HepG2 (cell line): Measurements from ENCODE around the gene KDM3A. TPM values are rescaled to one million over a fixed set of nuclear protein-coding genes. Genes with fewer than 3 reads are reported as not detected.

Experiments used
- CREB1 ChIP-seq, 2 experiments: fragments of 450-650 bp in 1 of 2; IDR thresholded peaks; 2 replicates each; pipeline ENCODE4 v1.6.1; 2016 to 2017; ENCODE audit warnings: control low read depth in 1 of 2, mild to moderate bottlenecking in 1 of 2, missing compliant biosample characterization in 1 of 2, missing genetic modification characterization in 1 of 2
- CREM ChIP-seq, 2 experiments: sonication (generic) in 1 of 2; formaldehyde crosslinking in 1 of 2; IDR thresholded peaks; 2 replicates each; pipeline versions ENCODE4 v1.4.0 to v1.6.1; 2016 to 2020; ENCODE audit warnings: antibody characterized with exemption in 1 of 2, mild to moderate bottlenecking in 1 of 2, missing genetic modification reagents in 1 of 2
- EHMT2 ChIP-seq: fragments of 200-600 bp; sonication (generic); IDR thresholded peaks from 2 replicates; pipeline ENCODE4 v1.7.0; 2017; ENCODE audit warnings: antibody characterized with exemption, low read depth, low read length, borderline replicate concordance
- GABPA ChIP-seq, 2 experiments: IDR thresholded peaks; 2 replicates each; pipeline ENCODE4 v1.6.1; 2011 to 2016; ENCODE audit warnings: low read depth in 2 of 2, low read length in 1 of 2, missing biosample characterization in 1 of 2, missing genetic modification characterization in 1 of 2
- MEIS2 ChIP-seq: sonication (generic); formaldehyde crosslinking; IDR thresholded peaks from 2 replicates; pipeline ENCODE4 v1.9.0; 2021; ENCODE audit warnings: mild to moderate bottlenecking, missing genetic modification reagents
- MNT ChIP-seq: fragments of 450-650 bp; IDR thresholded peaks from 2 replicates; pipeline ENCODE4 v1.6.1; 2016
- NFAT5 ChIP-seq: sonication (generic); formaldehyde crosslinking; IDR thresholded peaks from 2 replicates; pipeline ENCODE4 v1.4.0; 2020; ENCODE audit warnings: missing genetic modification reagents
- PCBP2 ChIP-seq: fragments of 200-400 bp; formaldehyde crosslinking; optimal IDR thresholded peaks from 2 replicates; pipeline ENCODE3; 2018; ENCODE audit warnings: low read length, low read depth; ENCODE audit not compliant: poor library complexity, severe bottlenecking
- SAFB2 ChIP-seq: sonication (generic); formaldehyde crosslinking; IDR thresholded peaks from 2 replicates; pipeline ENCODE4 v1.5.1; 2020; ENCODE audit warnings: missing genetic modification reagents, low read depth, mild to moderate bottlenecking, borderline replicate concordance
- SAP130 ChIP-seq: IDR thresholded peaks from 2 replicates; pipeline ENCODE4 v1.6.1; 2016; ENCODE audit warnings: low read depth
- STAG1 ChIP-seq: sonication (generic); formaldehyde crosslinking; IDR thresholded peaks from 2 replicates; pipeline ENCODE4 v1.4.0; 2020; ENCODE audit warnings: missing genetic modification reagents
- ZBED4 ChIP-seq: sonication (generic); formaldehyde crosslinking; IDR thresholded peaks from 2 replicates; pipeline ENCODE4 v1.4.0; 2020; ENCODE audit warnings: missing genetic modification reagents, borderline replicate concordance
- ZNF335 ChIP-seq: sonication (generic); formaldehyde crosslinking; IDR thresholded peaks from 2 replicates; pipeline ENCODE4 v1.4.0; 2020; ENCODE audit warnings: missing genetic modification reagents
- ZXDC ChIP-seq: sonication (generic); formaldehyde crosslinking; IDR thresholded peaks from 2 replicates; pipeline ENCODE4 v1.5.0; 2020; ENCODE audit warnings: mild to moderate bottlenecking, missing genetic modification reagents
- polyA plus RNA-seq, 8 experiments: library from polyadenylated mRNA; depleted of rRNA in 3 of 8; stranded (reverse) in 7 of 8; unstranded in 1 of 8; fragments of >200 nt; fragmentation: Illumina TruSeq in 4 of 8; extraction: Trizol in 4 of 8; gene quantifications; 2 replicates each; pipeline versions ENCODE4 v1.2.1 to v1.2.3, GENCODE V29; 2011 to 2016; ENCODE audit warnings: low read depth in 4 of 8, missing spikeins in 1 of 8, mixed read lengths in 1 of 8; ENCODE audit not compliant: insufficient read depth in 1 of 8
- total RNA-seq, 5 experiments: library from RNA; depleted of rRNA; stranded (reverse); fragments of >200 nt; fragmentation: Illumina TruSeq; extraction: Trizol; gene quantifications; 2 replicates each; pipeline ENCODE4 v1.2.3, GENCODE V29; 2016; ENCODE audit warnings: low read depth in 1 of 5

The KDM3A gene
- total and polyA plus RNA-seq, 2 of the 13 experiments (the other 11 are each of a cell fraction or from before 2014, with no cell fraction given): 21.0 to 70.2 TPM

GRCh38 chr2:86442642-86443005 lies 1.5 kb downstream of the KDM3A start (continued):
- TF ChIP-seq MEIS2 (CRISPR knock-in tag): no peak
- 0 out of 2 replicates have a peak, but pooled peaks have one; percentile 9 for TF ChIP-seq SAP130 (CRISPR knock-in tag)
- TF ChIP-seq CREB1 (IDR thresholded peaks at IDR 0.05): no peak
- peak; percentile 36; the same call in 1 of the 2 replicates for TF ChIP-seq CREB1 (CRISPR knock-in tag; IDR thresholded peaks at IDR 0.05)
- no peak for TF ChIP-seq ZBED4
- no peak for TF ChIP-seq GABPA (IDR thresholded peaks at IDR 0.05; ENCODE audit: low read depth, low read length)
- 0 out of 2 replicates have a peak, but pooled peaks have one; percentile 13 for TF ChIP-seq GABPA (CRISPR knock-in tag; IDR thresholded peaks at IDR 0.05; ENCODE audit: low read depth)
- TF ChIP-seq CREM (IDR thresholded peaks at IDR 0.05): 0 out of 2 replicates have a peak, but pooled peaks have one; percentile 7
- no peak for TF ChIP-seq CREM (CRISPR knock-in tag; IDR thresholded peaks at IDR 0.05)
- no peak for TF ChIP-seq PCBP2
- no peak for TF ChIP-seq SAFB2 (CRISPR knock-in tag)
- 0 out of 2 replicates have a peak, but pooled peaks have one; percentile 5 for TF ChIP-seq STAG1 (CRISPR knock-in tag)
- TF ChIP-seq ZNF335 (CRISPR knock-in tag): 0 out of 2 replicates have a peak, but pooled peaks have one; percentile 5
- peak; percentile 48; the same call in 1 of the 2 replicates for TF ChIP-seq EHMT2
- no peak for TF ChIP-seq ZXDC (CRISPR knock-in tag)
- TF ChIP-seq NFAT5 (CRISPR knock-in tag): no peak
- TF ChIP-seq MNT: 0 out of 2 replicates have a peak, but pooled peaks have one; percentile 5
